Stimulated activated CD4-positive, alpha-beta T cell treated with anti-CD3 and anti-CD28 coated beads, TNF-alpha, amount 100 ng/mL, for 1 hour (primary cell): ENCODE data around the gene LONP1.

ENCODE experiments used
- DNase-seq, 3 donors: peaks; one replicate each; pipeline ENCODE4 v3.0.0-alpha.2; 2020; ENCODE audit warnings: low read depth in 3 of 3, low spot score in 1 of 3

The LONP1 gene

GRCh38 chr19:5651361-5651760 is 68.6 kb downstream of the LONP1 start:
- DNase-seq = no peak

GRCh38 chr19:5648464-5648863 is 71.5 kb downstream of the LONP1 start:
- DNase-seq = no peak

- no peak for DNase-seq
These were observed 73.2 kb downstream of the LONP1 start for GRCh38 chr19:5646703-5647102.

- DNase-seq = no peak
These were observed 74.5 kb downstream of the LONP1 start for GRCh38 chr19:5645409-5645808.

GRCh38 chr19:5644037-5644436 is 75.9 kb downstream of the LONP1 start:
- DNase-seq = no peak

- no peak for DNase-seq
These were observed 76.9 kb downstream of the LONP1 start for GRCh38 chr19:5643060-5643459.

GRCh38 chr19:5642204-5642603 is 77.7 kb downstream of the LONP1 start:
- no peak for DNase-seq
